ENCODE measurements around the gene WDTC1.

Gene WDTC1

GRCh38 chr1:27301582-27302199, 67.3 kb downstream of the WDTC1 start:
- no peak for DNase-seq (ENCODE audit: low spot score)

DNA sequence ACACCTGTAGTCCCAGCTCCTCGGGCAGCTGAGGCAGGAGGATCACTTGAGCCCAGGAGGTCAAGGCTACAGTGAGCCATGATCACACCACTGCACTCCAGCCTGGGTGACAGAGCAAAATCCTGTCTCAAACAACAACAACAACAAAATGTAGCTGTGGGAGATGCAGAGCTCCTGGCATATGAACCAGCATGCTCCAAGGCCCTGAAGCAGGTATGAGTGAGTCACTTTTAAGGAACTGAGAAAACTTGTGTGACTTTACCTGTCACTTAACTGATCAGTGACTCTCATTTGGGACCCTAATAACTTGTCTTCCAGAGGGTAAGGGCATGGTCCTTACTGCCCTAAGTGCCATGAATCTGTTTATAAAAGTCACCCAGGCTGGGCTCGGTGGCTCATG, 68.2 kb downstream of the WDTC1 start:
- no peak for DNase-seq (ENCODE audit: low spot score)

DNA sequence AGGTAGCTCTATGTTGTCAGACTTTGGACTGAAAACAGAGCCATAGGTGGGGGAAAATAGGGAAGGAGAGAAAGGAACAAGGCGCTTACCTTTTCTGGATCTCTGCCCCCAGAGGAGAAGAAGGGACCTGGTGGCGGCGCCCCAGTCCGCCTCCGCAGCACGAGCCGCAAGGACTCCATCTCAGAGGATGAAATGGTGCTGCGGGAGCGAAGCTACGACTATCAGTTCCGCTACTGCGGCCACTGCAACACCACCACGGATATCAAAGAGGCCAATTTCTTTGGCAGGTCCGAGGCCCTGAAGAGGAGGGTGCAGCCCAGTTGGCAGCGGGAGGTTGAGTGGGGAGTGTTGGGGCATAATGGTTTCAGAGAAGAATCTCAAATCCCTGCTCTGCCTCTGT, 69.1 kb downstream of the WDTC1 start:
- no peak for DNase-seq (ENCODE audit: low spot score)

GRCh38 chr1:27306071-27306470, 71.6 kb downstream of the WDTC1 start:
- DNase-seq (ENCODE audit: low spot score), result no peak

DNA sequence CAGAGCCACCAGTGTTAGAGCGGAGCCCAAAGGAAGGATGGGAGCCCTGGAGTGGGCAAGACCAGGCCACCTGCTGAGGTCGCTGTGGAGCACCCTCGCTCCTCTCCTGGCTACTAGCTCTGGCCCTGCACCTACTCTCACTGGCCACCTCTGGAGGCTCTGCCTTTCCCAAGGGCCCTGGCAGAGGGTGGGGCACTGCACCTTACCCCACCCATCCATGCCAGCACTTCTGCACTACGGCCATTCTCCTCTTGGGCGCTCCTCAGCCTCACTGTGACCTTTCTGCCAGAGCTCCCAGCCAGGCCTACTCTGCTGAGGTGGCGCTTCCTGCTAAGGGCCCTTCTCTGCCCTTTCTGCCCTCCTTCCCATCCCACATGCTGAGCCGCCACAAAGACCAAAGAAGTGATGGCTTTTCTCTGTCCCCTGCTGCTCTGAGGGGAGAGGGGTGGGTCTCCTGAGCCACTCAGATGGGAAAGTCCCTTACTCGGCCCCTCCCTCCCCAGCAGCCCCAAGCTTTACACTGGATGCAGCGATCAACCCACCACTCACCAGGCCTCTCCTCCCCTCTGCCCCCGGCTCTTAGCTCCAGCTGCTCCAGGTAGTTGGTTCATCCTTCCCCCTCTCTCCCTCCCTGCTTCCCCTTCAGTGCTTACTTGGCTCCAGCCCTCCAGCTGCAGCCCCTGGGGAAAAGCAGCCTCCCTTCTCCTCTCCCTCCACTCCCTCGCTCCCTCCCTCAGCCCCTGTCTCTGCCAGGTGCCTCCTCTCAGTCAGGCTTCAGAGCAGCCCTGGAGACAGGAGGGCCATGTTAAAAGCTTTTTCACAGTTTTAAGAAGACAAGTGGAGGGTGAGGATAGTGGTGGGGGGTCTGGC, 72.7 kb downstream of the WDTC1 start:
- peak; percentile 73 for DNase-seq (ENCODE audit: low spot score)

DNA sequence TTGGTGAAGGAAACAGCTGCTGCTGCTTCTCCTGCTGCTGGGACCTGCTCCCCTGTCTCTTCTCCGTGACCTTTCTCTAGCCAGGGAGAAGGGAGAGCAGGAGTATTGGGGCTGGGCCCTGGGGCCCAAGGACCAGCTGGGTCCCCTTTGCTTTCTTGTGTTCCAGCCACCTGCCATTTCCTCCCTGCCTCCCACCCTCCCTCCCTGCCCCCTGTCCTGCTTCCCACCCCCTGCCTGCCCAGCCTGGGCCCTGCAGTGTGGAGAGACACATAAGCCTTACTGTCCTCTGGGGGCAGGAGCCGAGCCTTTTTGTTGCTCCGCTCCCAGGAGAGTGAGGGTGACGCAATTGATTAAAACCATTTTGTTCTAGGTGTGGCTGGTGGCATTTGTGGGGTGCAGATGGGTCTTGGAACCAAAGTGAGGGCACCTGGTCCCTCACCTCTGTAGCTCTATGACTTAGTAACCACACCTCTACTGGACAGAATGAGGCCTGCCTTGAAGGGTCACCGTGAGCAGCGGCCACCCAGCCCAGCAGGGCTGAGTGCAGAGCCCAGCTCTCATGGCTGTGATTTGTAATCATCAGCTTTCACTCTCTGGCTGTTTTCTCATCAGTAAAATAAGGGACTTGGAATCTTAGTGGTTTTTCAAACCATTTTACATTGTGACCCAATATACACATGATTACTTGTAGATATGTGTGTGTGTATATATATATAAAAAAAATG, 73.6 kb downstream of the WDTC1 start:
- no peak for DNase-seq (ENCODE audit: low spot score)

- no peak for DNase-seq (ENCODE audit: low spot score)
Observed at GRCh38 chr1:27314169-27314568, 79.7 kb downstream of the WDTC1 start.

- no peak for DNase-seq (ENCODE audit: low spot score)
Observed at GRCh38 chr1:27314737-27315136, 80.3 kb downstream of the WDTC1 start.

DNA sequence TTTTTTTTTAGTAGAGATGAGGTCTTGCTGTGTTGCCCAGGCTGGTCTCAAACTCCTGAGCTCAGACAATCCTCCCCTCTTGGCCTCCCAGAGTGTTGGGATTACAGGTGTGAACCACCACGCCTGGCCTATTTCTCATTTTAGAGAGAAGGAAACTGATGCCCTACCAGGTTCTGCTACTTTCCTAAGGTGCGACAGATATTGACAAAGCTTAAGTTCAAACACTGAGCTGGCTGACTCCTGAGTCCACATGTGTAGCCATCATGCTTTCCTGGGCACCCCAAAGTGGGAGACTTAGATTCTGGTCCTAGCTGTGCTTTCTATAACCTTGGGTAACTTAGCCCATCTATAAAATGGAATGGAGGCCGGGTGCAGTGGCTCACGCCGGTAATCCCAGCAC, 82.4 kb downstream of the WDTC1 start:
- no peak for DNase-seq (ENCODE audit: low spot score)

DNA sequence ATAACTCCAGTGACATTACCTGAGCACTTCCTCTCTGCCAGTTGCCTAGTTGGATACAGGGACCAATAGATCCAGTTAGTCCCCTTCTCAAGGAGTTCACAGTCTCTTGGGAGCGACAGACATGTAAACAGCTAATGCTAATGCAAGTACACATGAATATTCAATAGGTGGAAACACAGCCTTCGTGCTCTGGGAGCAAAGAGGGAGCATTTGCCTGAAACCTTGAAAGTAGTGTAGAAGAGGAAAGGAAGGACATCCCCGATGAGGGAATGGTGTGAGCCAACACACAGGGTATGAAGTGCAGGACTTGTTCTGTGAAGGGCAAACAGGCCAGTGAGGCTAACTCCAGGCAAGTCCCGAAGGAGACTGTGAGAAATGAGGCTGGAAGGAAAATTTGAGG, 83.7 kb downstream of the WDTC1 start:
- no peak for DNase-seq (ENCODE audit: low spot score)

DNA sequence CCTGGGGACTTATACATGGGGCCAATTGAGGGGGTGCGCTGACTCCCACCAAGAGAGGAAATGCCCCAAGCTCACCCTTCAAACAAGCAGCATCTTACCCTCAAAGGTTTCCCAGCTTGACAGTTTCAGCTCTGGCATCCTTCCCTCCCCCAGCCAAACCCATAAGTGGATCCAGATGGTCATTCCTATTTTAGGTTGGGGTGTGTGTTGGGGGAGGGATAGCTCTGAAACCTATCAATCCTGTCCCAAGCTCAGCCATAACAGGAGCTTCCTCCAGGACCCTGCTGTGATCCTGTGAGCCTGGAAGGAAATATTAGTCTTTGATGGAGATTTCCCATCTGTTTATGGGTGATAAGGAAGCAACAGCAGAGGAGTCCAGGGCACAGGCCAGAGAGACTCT, 84.2 kb downstream of the WDTC1 start:
- DNase-seq (ENCODE audit: low spot score), result no peak

GRCh38 chr1:27321813-27322568, 87.6 kb downstream of the WDTC1 start, which contains the start of gene TMEM222:
TSS of gene TMEM222 (plus strand) at chr1:27322163. CDS start at chr1:27322198, 35 bp downstream.
- peak; percentile 98 for DNase-seq (ENCODE audit: low spot score)

- DNase-seq (ENCODE audit: low spot score), result no peak
Observed at GRCh38 chr1:27322569-27323240, 88.3 kb downstream of the WDTC1 start.

GRCh38 chr1:27325286-27325685, 90.9 kb downstream of the WDTC1 start:
- DNase-seq (ENCODE audit: low spot score), result no peak

- no peak for DNase-seq (ENCODE audit: low spot score)
Observed at GRCh38 chr1:27327964-27328363, 93.5 kb downstream of the WDTC1 start.

DNA sequence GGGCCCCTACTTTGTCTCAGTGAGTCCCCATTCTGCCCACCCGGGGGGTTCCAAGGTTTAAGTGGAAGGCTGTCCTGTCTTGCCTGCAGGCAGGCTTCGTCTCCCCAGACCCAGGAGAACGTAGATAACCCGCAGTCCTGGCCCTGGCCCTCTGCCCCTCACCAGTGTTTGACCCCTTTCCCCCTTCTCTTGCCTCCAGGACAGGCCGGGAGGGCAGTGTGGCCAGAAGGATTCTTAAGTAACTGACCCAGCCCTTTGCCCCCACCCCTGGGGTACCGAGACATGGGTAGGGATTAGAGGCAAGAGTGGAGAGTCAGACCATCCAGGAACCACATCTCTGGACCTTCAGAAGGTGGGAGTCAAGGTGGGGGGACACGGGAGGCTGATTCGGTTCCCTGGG, 96.4 kb downstream of the WDTC1 start:
- DNase-seq (ENCODE audit: low spot score), result no peak

GRCh38 chr1:27331426-27331825, 97.0 kb downstream of the WDTC1 start:
- no peak for DNase-seq (ENCODE audit: low spot score)

DNA sequence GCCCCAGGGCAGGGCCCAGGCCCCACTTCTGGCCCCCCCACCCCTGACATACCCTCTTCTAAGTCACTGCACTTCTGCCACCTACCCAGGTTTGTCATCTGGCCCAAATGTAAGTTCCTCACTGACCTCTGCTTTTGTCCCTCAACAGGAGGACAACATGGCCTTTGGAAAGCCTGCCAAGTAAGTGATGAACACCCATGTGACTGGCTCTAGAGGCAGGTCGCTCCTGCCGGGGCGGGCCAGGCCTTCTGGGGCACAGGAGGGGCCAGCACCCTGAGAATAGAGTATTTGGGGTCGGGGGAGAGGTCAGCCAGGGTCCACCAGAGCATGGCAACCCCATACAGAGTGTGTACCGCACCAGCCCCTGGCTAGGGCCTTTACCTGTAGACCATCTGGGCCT, 97.5 kb downstream of the WDTC1 start:
- no peak for DNase-seq (ENCODE audit: low spot score)

DNA sequence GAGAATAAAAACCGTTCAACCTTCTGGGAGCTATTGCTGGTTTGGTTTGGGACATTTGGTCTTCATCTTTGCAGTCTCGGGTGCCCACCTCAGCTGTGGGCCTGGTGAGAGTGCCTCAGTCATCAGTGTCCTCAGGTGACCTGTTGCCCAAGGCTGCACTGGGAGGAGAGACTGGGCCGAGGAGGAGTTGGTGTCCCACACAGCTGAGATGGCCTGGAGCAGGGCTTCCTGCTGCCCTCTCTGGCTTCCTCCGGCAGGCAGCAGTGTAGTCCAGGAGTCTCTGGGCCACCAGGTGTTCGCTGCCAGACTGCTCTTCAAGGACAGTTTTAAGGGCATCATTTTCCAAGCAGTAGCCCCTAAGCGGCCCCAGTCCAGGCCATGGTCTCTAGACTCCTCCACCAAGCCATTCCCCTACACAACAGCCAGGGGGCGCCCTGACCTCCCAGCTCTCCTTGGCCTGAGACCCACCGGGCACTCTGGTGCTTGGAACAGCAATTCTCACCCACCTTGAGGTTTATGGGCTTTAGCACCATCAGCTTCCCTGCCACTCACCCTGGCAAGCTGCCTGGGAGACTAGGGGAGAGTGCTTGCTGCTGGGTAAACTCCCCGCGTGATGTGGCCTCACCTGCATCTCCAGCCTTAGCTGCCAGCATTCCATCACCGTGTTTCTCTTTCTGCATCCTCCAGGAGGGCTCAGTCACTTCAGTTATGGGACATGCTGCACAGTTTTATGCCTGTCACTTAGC, 98.3 kb downstream of the WDTC1 start:
- DNase-seq (ENCODE audit: low spot score), result peak; percentile 74

DNA sequence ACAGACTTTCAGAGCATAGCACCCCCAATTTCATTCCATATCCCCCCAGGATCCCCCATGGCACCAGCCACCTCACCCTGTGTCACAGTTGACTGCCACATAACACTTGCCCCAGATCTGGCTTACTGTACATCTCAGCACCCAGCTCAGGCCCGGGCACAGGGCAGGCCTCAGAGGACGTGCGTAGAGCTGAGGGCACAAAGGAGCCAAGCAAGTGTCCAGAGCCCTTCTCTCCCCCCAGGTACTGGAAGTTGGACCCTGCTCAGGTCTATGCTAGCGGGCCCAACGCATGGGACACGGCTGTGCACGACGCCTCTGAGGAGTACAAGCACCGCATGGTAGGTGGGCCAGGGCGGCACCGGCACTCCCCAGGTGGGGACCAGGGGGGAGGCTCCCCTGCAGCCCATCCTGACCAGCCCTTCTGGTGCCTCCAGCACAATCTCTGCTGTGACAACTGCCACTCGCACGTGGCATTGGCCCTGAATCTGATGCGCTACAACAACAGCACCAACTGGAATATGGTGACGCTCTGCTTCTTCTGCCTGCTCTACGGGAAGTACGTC, 99.4 kb downstream of the WDTC1 start:
- DNase-seq (ENCODE audit: low spot score), result no peak

Data from ecto neural progenitor cell (in vitro differentiated cells).